ENCODE data around the gene TUT4.
"Not testable (repeated sequence)": the region's sequence is repeated elsewhere in the genome, so short reads cannot be mapped to it uniquely, and the experiment has no call there.

The TUT4 gene

GRCh38 chr1:52588027-52588426, 35.1 kb upstream of the TUT4 start:
- H3K4me3 ChIP-seq (ENCODE audit: low read depth, low read length): no peak overlapping the region
- TF ChIP-seq CTCF (IDR thresholded peaks at IDR 0.05; ENCODE audit: low read depth, low read length): no peak

- no peak overlapping the region for H3K4me3 ChIP-seq (ENCODE audit: low read depth, low read length)
- no peak for TF ChIP-seq CTCF (IDR thresholded peaks at IDR 0.05; ENCODE audit: low read depth, low read length)
These were observed 32.6 kb upstream of the TUT4 start for GRCh38 chr1:52585474-52585873.

- TF ChIP-seq CTCF (IDR thresholded peaks at IDR 0.05; ENCODE audit: low read depth, low read length): no peak
- no peak overlapping the region for H3K4me3 ChIP-seq (ENCODE audit: low read depth, low read length)
These were observed 29.3 kb upstream of the TUT4 start for GRCh38 chr1:52582116-52582696.

GRCh38 chr1:52580283-52580682, 27.4 kb upstream of the TUT4 start:
- H3K4me3 ChIP-seq (ENCODE audit: low read depth, low read length): no peak overlapping the region
- no peak for TF ChIP-seq CTCF (IDR thresholded peaks at IDR 0.05; ENCODE audit: low read depth, low read length)

GRCh38 chr1:52579415-52579814, 26.5 kb upstream of the TUT4 start:
- H3K4me3 ChIP-seq (ENCODE audit: low read depth, low read length): no peak overlapping the region
- TF ChIP-seq CTCF (IDR thresholded peaks at IDR 0.05; ENCODE audit: low read depth, low read length): no peak

DNA sequence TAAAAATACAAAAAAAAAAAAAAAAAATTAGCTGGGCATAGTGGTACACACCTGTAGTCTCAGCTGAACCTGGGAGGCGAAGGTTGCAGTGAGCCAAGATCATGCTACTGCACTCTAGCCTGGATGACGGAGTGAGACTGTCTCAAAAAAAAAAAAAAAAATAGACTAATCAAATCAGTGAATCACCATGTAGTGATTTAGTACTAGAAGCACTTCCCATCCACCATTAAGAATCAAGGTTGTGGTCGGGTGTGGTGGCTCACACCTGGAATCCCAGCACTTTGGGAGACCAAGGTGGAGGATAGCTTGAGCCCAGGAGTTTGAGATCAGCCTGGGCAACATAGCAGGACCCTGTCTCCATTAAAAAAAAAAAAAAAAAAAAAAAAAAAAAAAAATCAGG, 25.2 kb upstream of the TUT4 start:
- H3K4me3 ChIP-seq (ENCODE audit: low read depth, low read length): not testable (repeated sequence)

DNA sequence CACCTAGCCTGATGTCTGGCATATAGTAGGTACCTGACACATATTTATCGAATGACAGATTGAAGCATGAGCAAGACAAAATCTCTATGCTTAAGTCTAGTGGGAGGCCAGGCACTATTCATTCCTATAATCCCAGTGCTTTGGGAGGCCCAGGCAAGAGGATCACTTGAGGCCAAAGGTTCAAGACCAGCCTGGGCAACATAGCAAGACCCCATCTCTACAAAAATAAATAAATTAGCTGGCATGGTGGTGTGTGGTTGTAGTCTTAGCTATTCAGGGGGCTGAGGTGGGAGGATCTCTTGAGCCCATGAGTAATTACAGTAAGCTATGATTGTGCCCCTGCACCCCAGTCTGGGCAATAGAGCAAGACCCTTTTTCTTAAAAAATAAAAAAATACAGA, 23.2 kb upstream of the TUT4 start:
- no peak overlapping the region for H3K4me3 ChIP-seq (ENCODE audit: low read depth, low read length)
- no peak for TF ChIP-seq CTCF (IDR thresholded peaks at IDR 0.05; ENCODE audit: low read depth, low read length)

- no peak overlapping the region for H3K4me3 ChIP-seq (ENCODE audit: low read depth, low read length)
- no peak for TF ChIP-seq CTCF (IDR thresholded peaks at IDR 0.05; ENCODE audit: low read depth, low read length)
These were observed 21.7 kb upstream of the TUT4 start for GRCh38 chr1:52574594-52574993.

Measured in WI38 (cell line).